HG02798 (cell line): ENCODE data around the gene EPG5.
"Not testable (repeated sequence)": the region's sequence is repeated elsewhere in the genome, so short reads cannot be mapped to it uniquely, and the experiment has no call there.

Experiments
- ATAC-seq: cut with Tn5 transposase; IDR thresholded peaks from one replicate; pipeline ENCODE4 v1.9.1; 2021; ENCODE audit warnings: mild to moderate bottlenecking; ENCODE audit not compliant: unreplicated experiment, poor library complexity

Gene EPG5

GRCh38 chr18:45981821-45982220 is 14.7 kb upstream of the EPG5 start:
- no peak for ATAC-seq

GRCh38 chr18:45980229-45980628 is 13.1 kb upstream of the EPG5 start:
- no peak for ATAC-seq

- ATAC-seq: no peak
These were observed 11.0 kb upstream of the EPG5 start for GRCh38 chr18:45978084-45978483.

GRCh38 chr18:45976974-45977373 is 9.8 kb upstream of the EPG5 start:
- ATAC-seq: no peak

GRCh38 chr18:45976566-45976965 is 9.4 kb upstream of the EPG5 start:
- ATAC-seq: no peak

- ATAC-seq: peak; percentile 53
These were observed 7.0 kb upstream of the EPG5 start for GRCh38 chr18:45974088-45974536.

- not testable (repeated sequence) for ATAC-seq
These were observed 2.2 kb downstream of the EPG5 start for GRCh38 chr18:45964913-45965312.

- ATAC-seq: no peak
These were observed 4.3 kb downstream of the EPG5 start for GRCh38 chr18:45962866-45963265.

GRCh38 chr18:45962461-45962860 is 4.7 kb downstream of the EPG5 start:
- no peak for ATAC-seq

- ATAC-seq: not testable (repeated sequence)
These were observed 7.6 kb downstream of the EPG5 start for GRCh38 chr18:45959484-45959883.

GRCh38 chr18:45958730-45959129 is 8.4 kb downstream of the EPG5 start:
- no peak for ATAC-seq

GRCh38 chr18:45958027-45958426 is 9.1 kb downstream of the EPG5 start:
- ATAC-seq: no peak

- no peak for ATAC-seq
These were observed 10.0 kb downstream of the EPG5 start for GRCh38 chr18:45957100-45957499.

GRCh38 chr18:45954070-45954934 is 12.8 kb downstream of the EPG5 start:
- ATAC-seq: no peak

- no peak for ATAC-seq
These were observed 16.0 kb downstream of the EPG5 start for GRCh38 chr18:45951016-45951714.

- ATAC-seq: no peak
These were observed 21.5 kb downstream of the EPG5 start for GRCh38 chr18:45945669-45946068.

GRCh38 chr18:45940724-45941123 is 26.4 kb downstream of the EPG5 start:
- ATAC-seq: no peak

- ATAC-seq: no peak
These were observed 27.9 kb downstream of the EPG5 start for GRCh38 chr18:45939236-45939635.

GRCh38 chr18:45938488-45938935 is 28.6 kb downstream of the EPG5 start:
- peak; percentile 57 for ATAC-seq

GRCh38 chr18:45935591-45936335 is 31.4 kb downstream of the EPG5 start:
- no peak for ATAC-seq

GRCh38 chr18:45932708-45933107 is 34.4 kb downstream of the EPG5 start:
- ATAC-seq: no peak
